Heart left ventricle (tissue), 13 donors: ENCODE results near the gene ARID5B.

Experiments used
- CTCF ChIP-seq, 12 donors: fragments of 200-600 bp; sonication (generic) in 4 of 12; IDR thresholded peaks; one replicate each; pipeline versions ENCODE4 v1.5.0 to v1.8.0; 2018 to 2022; ENCODE audit warnings: antibody characterized with exemption in 12 of 12, mild to moderate bottlenecking in 5 of 12
- POLR2A ChIP-seq, 2 donors: fragments of 450-650 bp; IDR thresholded peaks; one replicate each; pipeline ENCODE4 v1.6.1; 2017; ENCODE audit warnings: antibody characterized with exemption in 2 of 2, mild to moderate bottlenecking in 2 of 2, moderate library complexity in 2 of 2
- donor health status: ischemic (EF 13 %, LVEDD 7.1; RV severe dilation, severe dysfunction).
- donor health status: DM: no; HTN: yes; CAD: no.
- donor health status: DM: no; HTN: no; CAD: no.
- donor health status: ischemic (EF 25% LVEDD 6.9; RV normal size, moderate dysfunction).
- donor health status: ischemic (EF 25% LVEDD 5.7; RV mildly dilated, moderate dysfunction).
- donor health status: ischemic (EF 35%, LVEDD 5.7; RV mildly dilated, moderate dysfunction).
- donor health status: nonischemic (EF 11% LVEDD 7.7; RV severe dilation, severe dysfunction).
- donor health status: DM: yes; HTN: yes; CAD: no.
- donor health status: PGD.
- donor health status: ischemic (EF 29% LVEDD 5.4; RV normal size, mild dysfunction).
- donor health status: nonischemic (EF 23%, LVEDD 6.1; RV moderate dilation, normal function).

GRCh38 chr10:62093863-62094291 is 192.4 kb downstream of the ARID5B start:
- TF ChIP-seq POLR2A (IDR thresholded peaks at IDR 0.05) (no peak), CTCF (IDR thresholded peaks at IDR 0.05) (no peak)
